AG20443 (cell line): ENCODE measurements around the gene TBC1D17.
"Not testable (repeated sequence)": the region's sequence is repeated elsewhere in the genome, so short reads cannot be mapped to it uniquely, and the experiment has no call there.

Experiments used
- DNase-seq: peaks from one replicate; pipeline ENCODE4 v3.0.0; 2012; ENCODE audit warnings: low spot score, mixed read lengths

The TBC1D17 gene

DNA sequence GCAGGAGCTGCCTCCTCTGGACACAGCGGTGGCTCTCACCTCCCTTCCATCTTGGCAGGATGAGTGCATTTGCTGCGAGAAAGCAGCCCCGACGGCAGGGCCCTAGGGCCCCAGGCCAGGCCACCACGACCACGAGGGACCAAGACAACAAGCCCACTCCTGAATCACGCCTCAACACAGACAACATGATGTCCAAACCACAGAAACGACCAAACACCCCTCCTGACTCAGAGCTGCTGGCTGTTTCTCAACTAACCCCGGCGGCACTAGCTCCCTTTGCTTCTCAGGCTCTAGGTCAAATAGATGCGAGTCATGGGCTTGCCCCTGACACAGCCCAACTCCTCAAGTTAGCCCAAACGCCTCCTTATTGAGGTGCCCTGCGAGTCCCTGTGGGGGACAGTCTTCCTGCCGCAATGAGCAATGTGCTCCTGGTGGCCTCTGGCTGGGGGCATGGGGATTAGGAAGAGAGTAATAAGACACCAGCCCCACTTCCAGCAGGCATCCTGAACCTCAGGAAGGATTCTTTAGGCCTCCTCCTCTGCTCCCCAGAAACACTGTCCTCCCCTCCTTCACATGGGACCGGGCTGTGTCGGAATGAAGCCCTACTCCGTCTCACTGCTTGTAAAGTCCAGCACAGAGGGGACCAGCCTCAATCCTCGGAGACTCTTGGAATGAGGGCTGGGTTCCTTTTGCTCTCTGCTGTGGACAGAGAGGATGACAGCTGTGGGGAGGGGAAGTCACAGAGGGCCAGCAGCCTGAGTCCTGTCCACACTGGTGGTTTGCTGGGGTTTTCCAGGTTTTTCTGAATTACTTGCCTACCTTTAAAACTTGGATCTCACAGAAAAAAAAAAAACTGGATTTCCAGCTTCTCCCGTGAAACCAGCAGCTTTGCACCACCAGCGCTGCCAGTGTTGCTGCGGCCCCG lies 44.6 kb downstream of the TBC1D17 start:
- peak; percentile 80 for DNase-seq

DNA sequence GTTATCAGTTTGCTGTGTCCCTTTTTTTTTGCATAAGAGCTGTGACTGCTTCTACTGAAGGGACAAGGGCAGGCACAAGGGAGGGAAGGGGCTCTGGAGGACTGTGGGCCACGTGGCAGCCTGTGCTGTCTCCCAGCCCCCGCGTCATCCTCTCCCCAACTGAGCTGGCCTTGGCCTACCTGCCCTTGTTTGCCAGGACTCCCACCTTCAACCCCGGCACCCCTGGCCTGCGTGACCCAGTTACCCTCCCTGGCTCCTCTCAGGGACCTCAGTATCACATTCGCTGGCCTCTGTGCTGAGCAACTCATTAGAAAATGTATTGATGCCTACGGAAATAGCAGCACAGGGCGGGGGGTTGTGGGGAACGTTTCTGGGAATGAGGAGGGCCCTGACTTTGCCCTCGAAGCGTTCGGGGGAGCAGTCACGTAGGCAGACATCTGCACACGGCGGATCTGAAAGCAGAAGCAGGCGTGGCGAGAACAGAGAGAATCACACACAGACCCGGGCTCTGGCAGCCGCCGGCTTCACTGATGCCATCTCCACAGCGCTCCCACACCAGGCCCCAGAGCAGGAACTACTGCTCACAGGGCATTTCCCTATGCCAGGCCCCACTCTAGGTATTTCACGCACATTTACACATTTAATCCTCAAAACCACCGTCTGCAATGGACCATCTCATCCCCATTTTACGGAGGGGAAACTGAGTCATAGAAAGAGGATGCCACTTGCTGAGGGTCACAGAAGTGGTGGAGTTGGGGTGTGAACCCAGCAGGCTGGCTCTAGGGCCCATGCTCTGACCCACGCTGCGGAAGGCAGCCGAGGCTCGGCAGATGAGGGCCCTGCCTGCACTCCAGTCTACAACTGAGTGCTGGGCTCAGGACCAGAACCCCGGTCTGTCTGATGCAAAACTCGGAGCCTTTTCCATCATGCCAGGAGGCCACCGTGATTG lies 45.8 kb downstream of the TBC1D17 start:
- DNase-seq = no peak

DNA sequence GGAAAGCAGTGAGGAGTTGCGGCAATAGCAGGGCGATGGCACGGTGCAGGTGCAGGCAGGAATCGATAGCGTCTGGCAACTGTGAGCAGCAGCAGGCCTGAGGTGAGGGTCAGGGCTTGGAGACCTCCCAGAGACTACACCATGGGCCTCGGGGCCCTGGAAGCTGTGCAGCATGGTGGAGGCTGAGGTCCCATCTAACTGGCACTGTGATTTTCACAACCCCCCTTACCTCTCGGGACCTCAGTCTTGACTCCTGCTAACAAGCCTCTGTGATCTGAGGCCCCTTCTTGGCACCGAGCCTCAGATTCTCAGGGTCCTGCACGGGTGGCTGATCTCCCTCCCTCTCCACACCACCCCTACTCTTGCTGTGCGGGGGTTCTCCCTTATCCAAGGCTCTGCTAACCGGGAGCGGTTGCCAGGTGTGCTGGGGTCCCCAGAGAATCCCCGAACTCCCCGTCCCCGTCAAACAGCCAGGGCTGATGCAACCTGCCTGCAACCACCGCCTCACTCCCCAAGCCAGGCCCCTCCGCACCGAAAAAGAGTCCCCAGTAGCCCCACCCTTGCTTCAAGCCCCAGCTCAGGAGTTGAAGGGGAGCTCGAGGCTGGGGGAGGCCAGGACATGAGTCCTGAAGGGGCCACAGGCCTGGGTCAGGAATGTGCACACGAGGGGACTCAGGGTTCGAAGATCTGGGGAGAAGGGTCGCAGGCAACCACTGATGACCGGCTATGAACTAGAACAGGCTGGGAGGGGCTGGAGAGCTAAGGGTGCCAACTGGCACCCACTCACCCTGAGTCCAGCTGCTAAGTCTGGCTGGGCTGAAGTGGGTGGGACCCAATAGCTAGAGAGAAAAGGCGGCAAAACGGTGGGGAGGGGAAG lies 46.7 kb downstream of the TBC1D17 start:
- no peak for DNase-seq

DNA sequence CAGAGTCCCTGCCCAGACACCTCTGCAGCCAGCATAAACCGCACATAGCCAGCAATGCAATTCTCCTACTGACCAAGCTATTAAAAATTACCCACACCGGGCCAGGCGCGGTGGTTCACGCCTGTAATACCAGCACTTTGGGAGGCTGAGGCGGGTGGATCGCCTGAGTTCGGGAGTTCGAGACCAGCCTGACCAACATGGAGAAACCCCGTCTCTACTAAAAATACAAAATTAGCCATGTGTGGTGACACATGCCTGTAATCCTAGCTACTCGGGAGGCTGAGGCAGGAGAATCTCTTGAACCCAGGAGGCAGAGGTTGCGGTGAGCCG lies 47.3 kb downstream of the TBC1D17 start:
- DNase-seq = not testable (repeated sequence)

DNA sequence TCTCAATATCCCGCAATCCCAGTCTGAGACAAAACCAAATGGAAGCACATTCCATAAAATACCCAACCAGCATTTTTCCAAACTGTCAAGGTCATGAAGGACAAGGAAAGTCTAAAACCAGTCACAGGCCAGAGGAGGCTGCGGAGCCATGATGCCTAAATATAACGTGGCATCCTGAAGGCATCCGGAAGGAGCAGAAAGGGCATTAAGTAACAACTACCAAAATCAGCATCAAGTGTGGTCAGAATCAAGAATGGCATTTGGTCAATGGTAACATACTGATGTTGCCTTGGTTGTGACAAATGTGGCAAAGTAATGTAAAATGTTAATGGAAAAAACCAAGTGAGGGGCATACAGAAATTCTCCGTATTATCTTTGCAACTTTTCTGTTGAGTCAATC lies 48.0 kb downstream of the TBC1D17 start:
- DNase-seq = no peak

DNA sequence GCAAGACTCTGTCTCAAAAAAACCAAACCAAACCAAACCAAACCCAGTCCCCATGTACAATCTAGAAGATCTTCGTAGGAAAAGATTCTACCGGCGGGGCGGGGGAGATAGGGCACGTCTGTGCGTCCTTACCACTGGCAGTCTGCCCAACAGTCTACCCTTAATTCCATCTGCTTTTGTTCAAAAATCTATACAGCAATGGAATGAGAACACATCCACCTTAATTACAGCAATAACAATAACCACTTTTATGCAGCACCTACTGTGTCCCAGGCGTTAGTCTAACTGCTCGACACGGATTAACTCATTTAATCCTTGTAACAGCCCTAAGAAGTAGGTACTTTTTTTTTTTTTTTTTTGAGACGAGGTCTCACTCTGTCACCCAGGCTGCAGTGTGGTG lies 49.0 kb downstream of the TBC1D17 start:
- DNase-seq = no peak

DNA sequence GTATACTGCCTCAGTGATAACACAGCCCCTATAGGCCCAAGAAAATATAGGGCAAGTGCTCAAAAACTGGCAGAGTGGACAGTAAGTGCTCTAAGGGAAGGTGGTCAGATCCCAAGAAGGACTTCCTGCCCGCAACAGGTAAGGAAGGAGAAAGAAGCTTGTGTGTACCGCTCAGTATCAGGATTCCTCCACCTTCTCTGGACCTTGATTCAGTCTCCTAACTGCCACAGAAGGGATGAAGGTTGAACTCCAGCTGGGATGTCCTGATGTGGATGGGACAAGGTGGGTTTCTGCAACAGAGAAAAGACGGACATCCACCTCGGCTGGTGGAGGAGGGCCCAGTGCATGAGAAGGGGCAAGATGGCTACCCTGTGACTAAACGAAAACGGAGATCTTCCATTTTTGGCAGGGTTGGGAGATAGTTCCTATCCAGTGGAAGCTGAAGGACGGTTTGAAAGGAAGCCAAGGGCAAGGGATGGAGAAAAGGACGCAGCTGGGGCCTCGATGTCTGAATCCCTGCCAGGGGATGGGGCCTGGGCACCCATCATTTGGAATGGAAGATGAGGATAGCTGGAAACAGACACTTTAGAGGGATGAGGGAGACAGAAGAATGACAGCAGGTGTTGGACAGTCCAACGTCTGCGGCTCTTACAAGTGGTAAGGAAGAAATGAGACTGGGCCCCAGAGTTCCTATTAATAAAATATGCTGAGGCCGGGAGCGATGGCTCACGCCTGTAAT lies 50.2 kb downstream of the TBC1D17 start:
- DNase-seq = no peak

DNA sequence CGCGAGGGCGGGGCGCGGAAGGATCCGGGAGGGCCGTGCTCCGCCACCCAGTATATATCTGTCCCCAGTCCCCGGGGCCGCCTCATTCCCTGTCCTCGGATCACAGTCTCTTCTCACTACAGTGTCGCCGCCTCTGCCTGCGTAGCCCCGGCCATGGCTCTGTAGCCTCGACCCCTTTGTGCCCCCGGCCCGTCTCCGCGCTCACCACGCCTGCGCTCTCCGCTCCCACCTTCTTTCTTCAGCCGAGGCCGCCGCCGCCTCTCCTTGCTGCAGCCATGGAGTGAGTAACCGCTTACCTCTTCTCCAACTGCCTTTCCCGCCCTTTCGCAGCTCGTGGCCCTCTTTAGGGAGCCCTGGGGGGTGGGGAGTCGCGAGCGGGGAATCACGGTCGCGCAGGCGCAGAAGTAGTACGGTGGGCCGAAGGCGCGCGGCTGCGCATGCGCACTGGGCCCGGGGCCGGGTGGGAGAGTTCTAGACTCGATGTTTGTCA lies 51.7 kb downstream of the TBC1D17 start, which contains the start of the genes ATF5 and NUP62:
ATF5 (plus strand) TSS at position 85 of the 490 bp plus-strand sequence. CDS start 1,646 bp downstream, outside the sequence.
NUP62 (minus strand) TSS at position 384 of the 490 bp plus-strand sequence. CDS start 19,697 bp downstream, outside the sequence.
- DNase-seq = peak; percentile 100

DNA sequence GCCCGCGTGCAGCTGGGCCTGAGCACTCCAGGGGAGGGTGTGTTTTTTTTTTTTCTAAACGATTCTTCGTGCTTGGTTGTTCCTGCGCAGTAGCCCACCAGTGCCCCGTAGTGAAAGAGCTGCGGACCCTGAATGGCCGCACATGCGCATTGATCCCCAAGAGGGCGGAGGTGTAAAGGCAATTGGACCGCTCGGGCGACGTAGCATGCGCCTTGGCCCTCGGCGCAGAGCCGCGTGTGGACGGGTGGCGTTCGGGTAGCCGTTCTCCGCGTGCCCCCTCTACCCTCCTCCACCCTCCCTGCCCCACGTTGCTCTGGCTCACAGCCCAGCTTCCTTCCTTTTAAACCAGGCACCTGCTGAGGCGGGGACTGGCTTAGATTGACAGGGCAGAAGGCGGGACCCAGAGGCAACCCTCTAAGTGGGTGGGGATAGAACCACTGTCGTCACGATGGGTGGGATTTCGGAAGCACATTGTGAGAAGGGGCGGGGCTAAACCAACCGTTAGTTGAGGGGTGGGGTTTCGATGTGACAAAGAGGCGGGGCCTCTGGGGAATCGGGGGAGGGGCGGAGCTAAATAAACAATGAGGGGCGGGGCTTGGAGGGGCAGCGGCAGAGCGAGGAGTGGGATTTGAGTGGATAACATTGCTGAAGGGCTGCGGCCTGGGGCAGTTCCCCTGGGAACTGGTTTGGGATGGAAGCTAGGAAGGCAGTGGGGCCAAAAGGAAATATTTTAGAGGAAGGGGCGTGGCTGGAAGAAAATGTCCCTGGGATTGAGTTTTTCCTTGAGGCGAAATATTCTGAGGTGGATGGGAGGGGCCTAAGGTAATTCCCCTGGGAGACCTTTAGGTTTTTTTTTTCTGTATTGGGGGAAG lies 52.3 kb downstream of the TBC1D17 start:
- peak; percentile 95 for DNase-seq

DNA sequence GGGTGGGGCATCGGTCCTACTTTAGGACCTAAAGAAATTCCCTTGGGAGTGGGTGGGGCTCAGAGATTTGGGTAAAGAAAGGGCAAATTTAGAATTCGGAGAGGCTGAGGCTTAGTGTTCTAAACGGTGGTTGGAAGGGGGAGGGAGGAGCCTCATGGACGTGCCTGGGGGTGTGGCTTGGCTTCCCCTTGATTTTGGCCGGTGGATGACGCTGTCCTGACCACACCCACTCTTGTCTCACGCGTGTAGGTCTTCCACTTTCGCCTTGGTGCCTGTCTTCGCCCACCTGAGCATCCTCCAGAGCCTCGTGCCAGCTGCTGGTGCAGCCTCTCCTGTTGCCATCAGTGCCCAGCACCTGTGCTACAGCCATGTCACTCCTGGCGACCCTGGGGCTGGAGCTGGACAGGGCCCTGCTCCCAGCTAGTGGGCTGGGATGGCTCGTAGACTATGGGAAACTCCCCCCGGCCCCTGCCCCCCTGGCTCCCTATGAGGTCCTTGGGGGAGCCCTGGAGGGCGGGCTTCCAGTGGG lies 53.0 kb downstream of the TBC1D17 start:
- no peak for DNase-seq

DNA sequence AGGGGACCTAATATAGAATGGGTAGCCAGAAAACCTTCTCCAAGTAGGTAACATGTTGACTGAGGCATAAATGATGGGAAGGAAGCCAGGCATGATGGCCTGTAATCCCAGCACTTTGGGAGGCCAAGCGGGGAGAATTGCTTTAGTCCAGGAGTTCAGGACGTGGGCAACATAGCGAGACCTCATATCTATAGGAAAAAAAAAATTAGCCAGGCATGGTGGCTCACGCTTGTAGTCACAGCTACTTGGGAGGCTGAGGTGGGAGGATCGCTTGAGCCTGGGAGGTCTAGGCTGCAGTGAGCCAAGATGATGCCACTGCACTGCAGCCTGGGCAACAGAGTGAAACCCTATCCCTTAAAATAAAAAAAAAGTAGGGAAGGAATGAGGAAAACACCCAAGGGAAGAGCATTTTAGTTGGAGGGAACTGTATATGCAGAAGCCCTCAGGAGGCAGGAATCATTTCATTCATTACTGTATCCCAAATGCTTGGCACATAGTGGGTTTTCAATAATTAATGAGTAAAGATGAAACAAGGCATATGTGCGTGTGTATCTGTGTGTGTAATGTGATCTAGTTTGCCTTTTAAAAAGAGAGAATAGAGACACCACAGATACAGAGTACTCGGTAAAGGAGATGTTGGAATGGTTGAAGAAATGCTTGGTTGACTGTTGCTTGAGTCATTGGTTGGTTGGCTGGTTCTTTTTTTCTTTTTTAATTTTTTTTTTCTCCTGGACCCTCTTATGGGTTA lies 54.0 kb downstream of the TBC1D17 start:
- DNase-seq = no peak

DNA sequence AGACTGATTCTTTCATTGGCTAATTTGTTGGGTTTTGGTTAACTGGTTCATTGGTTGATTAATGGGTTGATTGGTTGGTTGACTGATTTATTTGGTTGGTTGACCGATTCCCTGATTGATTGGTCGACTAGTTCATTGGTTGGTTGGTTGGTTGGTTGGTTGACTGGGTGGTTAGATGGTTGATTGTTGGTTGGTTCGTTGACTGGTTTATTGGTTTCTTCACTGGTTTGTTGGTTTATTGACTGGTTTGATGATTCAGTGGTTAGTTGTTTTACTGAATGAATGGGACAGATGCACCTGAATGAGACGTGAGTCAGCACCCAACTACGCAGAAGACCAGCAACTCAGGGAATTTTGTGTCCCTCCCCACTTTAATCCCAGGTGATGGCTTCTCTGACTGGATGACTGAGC lies 54.5 kb downstream of the TBC1D17 start:
- DNase-seq = no peak

DNA sequence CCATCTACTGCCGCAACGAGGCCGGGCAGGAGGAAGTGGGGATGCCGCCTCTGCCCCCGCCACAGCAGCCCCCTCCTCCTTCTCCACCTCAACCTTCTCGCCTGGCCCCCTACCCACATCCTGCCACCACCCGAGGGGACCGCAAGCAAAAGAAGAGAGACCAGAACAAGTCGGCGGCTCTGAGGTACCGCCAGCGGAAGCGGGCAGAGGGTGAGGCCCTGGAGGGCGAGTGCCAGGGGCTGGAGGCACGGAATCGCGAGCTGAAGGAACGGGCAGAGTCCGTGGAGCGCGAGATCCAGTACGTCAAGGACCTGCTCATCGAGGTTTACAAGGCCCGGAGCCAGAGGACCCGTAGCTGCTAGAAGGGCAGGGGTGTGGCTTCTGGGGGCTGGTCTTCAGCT lies 55.2 kb downstream of the TBC1D17 start:
- DNase-seq = no peak

DNA sequence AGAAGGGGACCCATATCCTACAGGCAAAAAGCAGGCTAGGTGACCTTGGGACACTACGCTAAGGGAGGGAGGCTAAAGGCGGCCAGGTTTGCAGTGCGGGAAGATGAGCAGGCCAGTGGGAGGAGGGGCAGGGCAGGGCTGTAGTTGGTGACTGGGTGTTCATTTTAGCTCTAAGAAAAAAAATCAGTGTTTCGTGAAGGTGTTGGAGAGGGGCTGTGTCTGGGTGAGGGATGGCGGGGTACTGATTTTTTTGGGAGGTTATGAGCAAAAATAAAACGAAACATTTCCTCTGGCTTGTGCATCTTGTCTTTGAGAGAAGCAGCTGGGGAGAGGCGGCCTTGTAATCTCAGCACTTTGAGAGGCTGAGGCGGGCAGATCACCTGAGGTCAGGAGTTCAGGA lies 56.1 kb downstream of the TBC1D17 start:
- DNase-seq = no peak

DNA sequence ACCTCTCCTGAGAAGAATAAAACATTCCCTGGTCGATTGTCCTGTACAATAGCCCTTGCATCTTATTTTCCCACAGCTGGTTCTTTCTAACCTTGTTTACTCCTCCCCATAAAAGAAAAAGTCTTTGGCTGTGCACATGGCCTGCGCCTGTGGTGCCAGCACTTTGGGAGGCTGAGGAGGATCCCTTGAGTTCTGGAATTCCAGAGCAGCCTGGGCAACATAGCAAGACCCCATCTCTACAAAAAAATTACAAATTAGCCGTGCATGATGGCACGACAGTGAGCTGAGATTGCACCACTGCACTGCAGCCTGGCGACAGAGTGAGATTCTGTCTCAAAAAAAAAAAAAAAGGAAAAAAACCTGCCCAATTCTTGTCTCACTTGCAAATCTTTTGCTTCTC lies 59.0 kb downstream of the TBC1D17 start:
- no peak for DNase-seq

DNA sequence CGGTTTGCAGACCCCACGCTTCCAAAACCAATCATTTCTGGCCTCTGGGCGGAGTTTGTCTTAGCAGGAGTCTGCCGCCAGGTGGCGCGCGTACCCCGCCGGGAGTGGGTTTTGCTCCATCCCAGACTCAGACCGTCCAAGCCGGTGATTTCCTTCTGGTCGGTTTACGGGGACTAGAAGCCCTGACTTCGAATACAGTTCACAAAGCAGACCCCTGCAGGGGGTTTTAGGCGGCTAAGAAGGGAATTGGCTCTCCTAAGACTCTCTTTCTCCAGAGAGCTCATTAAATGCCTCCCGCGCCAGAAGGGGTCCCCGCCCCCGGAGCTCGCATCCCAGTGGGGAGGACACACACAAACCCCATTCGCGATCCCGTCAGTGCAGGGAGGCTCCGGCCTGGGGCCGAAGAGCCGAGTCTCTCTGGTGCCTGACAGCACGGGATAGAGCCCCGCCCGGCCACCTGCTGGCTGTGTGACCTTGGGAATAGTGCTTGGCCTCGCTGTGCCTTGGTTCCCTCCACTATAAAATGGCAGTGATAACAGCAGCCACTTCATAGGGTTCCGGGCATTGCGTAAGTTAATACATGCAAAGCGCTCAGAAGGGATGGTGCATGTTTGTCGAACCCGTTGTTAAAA lies 60.4 kb downstream of the TBC1D17 start:
- DNase-seq = peak; percentile 85
